Activated naive CD8-positive, alpha-beta T cell treated with anti-CD3 and anti-CD28 coated beads, Interleukin-2, amount 10 ng/mL, durations not matched to agents 7 days and 5 days (primary cell): ENCODE data around the gene SLC25A48. TPM values are rescaled to one million over a fixed set of nuclear protein-coding genes. Genes with fewer than 3 reads are reported as not detected.
A peak's percentile ranks its signal among the peaks of the same experiment; 100 is the strongest.

Experiments
- ATAC-seq: fragments of 150-1000 bp; cut with Tn5 transposase; one replicate; pipeline ENCODE4 v1.10.0; 2021; ENCODE audit warnings: low read depth, moderate library complexity
- POLR2A ChIA-PET: fragments of 350-600 bp; sonication (Branson Sonifier 250); formaldehyde crosslinking; loops from one replicate; lab custom pipeline; 2021; ENCODE audit warnings: antibody characterized with exemption; lab: Charles Lee
- DNase-seq: peaks from one replicate; pipeline ENCODE4 v3.0.0; 2021
- H3K27ac Mint-ChIP-seq: one replicate; pipeline ENCODE4 v1.8.0; 2022; ENCODE audit warnings: mild to moderate bottlenecking, mixed read lengths
- H3K27me3 Mint-ChIP-seq: one replicate; pipeline ENCODE4 v1.8.0; 2022; ENCODE audit warnings: mild to moderate bottlenecking, moderate library complexity, mixed read lengths
- H3K36me3 Mint-ChIP-seq: one replicate; pipeline ENCODE4 v1.8.0; 2021; ENCODE audit warnings: mild to moderate bottlenecking, mixed read lengths
- H3K4me1 Mint-ChIP-seq: one replicate; pipeline ENCODE4 v1.8.0; 2021; ENCODE audit warnings: mixed read lengths
- H3K4me3 Mint-ChIP-seq: one replicate; pipeline ENCODE4 v1.8.0; 2022; ENCODE audit warnings: mild to moderate bottlenecking, moderate library complexity, mixed read lengths
- H3K9me3 Mint-ChIP-seq: one replicate; pipeline ENCODE4 v1.8.0; 2021; ENCODE audit warnings: mixed read lengths
- total RNA-seq, 2 experiments: library from RNA; stranded (reverse); gene quantifications; one replicate each; pipeline ENCODE4 v1.2.3, GENCODE V29; 2021

Gene SLC25A48
- total RNA-seq, 2 experiments from 2014 or later, result not detected

DNA sequence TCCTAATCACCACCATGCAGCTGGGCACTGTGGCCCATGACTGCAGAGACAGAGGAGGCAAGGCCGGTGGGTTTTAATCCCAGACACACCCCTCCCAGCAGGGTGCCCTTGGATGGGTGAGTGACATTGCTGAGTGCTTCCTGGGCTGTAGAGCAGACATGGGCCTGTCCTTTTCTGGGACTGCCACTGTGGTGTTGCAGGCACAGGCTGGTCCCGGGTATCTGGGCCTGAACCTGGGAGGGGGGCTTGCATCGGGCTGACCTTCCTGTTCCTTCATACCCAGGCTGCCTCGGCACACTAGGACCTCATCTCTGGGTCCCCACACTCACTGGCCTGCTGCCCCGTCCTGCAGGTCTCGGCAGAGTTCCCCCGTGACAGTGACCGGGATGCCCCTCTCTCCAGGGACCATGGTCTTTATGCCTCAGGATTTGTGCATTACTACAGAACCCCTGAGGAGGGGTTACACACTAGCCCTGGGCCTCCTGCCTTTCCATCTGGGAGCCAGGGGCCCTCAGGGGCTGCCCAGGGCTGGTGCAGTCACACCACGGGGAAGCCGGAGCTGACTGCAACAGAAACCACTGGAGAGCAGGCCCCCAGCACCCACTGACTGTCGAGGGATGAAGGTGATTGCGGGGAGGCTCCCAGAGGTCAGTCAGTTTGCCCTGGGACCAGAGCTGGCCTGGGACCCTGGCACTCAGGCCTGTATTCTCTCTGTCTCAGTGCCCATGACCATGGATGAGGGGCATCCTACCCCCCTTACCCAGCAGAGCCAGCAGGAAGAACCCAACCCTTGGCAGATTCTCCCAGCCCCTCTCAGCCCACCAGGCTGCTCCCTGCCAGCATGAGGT is 8.9 kb upstream of the SLC25A48 start:
- Mint-ChIP-seq H3K4me1 (no peaks in the 10 kb centered on the region), H3K4me3 (no peak overlapping the region), H3K27ac (no peak overlapping the region), H3K9me3 (no peaks in the 10 kb centered on the region), H3K27me3 (no peaks in the 10 kb centered on the region), H3K36me3 (no peaks in the 10 kb centered on the region)
- no peak for DNase-seq
- ATAC-seq, result no peak
- POLR2A ChIA-PET, result no interaction called here

DNA sequence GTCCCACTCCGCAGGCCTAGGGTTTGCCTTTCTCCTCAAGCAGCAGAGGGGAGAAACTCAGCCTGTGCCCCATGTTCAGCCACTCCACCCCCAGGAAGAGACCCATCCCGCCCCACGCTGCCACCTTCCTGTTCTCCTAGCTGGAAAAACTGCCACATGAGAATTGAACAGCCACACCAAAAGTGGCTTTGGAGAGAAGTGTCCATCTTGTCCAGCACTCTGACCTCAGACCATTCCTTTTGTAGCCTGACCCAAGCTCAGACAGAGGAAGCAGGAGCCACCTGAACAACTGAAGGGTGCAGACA is 8.3 kb upstream of the SLC25A48 start:
- POLR2A ChIA-PET, result no interaction called here
- Mint-ChIP-seq H3K4me1 (no peaks in the 10 kb centered on the region), H3K9me3 (no peaks in the 10 kb centered on the region), H3K27ac (no peak overlapping the region), H3K27me3 (no peaks in the 10 kb centered on the region), H3K4me3 (no peak overlapping the region), H3K36me3 (no peaks in the 10 kb centered on the region)
- DNase-seq (no peak), ATAC-seq (no peak)

DNA sequence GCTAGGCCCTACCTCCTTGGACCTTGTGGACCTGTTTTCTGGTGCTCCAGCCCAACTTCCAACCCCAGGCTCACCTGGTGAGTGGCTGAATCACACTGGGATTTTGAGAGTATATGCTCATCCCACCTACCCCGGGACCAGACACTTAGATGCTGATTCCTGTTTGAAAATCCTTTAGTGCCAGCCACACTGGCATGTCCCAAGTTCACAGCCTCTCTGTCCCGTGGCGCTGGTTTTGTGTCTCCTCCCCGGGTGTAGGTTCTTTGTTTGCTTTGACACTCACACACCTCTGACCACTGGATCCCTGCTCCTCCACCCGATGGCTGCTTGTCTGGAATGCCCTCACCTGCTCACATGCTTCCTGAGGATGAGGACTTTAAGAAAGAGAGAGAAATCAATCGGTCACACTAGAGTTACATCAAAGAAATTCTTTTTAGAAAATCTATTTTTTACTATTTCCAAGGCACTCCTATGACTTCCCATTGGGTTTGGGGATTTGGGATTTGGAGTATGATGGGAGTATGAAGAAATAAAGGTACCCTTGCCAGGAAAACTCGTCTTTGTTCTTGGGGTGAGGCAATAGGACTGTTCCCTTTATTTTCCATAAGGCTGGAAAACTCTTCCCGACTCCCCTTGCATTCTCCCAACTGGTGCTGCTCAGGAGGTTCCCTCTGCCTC is 7.3 kb upstream of the SLC25A48 start:
- Mint-ChIP-seq H3K36me3 (no peaks in the 10 kb centered on the region), H3K4me3 (no peak overlapping the region), H3K27ac (no peak overlapping the region), H3K9me3 (no peaks in the 10 kb centered on the region), H3K27me3 (no peaks in the 10 kb centered on the region), H3K4me1 (no peaks in the 10 kb centered on the region)
- ATAC-seq (no peak), DNase-seq (no peak)
- POLR2A ChIA-PET, result interaction anchor here (0.6 kb wide), 1 partner anchor 64 kb away, joined by 4 read pairs; no protein-coding TSS in a partner anchor

DNA sequence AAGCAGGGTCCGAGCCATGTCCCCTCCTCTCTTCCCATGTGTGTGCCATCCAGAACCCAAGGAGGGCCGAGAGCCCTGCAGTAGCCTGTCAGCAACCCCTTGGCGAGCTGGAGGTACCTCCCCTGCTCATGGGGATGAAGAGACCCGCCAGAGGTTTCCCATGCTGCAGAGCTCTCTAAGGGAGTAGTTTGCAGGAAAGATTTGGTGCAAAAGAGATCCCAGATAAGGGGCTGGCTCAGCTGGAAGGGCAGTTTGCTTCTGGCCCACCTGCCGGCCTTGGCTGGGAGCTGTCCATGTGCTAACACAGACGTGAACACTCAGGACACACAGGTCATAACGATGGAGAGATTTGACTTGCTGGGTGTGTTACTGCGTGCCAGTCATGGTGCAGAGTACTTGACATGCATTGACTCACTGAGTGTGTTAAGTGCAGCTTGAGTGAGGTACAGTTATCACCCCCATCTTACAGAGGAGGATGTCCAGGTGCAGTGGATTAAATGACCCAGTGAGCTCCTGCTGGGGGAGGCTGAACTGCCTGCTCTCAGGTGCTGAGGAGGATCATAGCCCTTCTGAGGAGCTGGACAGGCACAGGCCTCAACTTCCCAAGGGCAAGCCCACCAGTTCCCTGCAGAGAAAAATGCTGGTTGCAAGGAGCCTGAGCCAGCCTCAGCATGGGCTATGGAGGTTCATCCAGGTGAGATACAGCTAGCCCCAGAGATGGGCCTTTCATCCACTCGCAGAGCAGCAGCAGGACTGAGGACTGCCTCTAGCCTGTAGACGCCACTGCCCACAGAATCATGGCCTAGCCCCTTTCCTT is 6.3 kb upstream of the SLC25A48 start:
- Mint-ChIP-seq H3K27me3 (no peaks in the 10 kb centered on the region), H3K27ac (no peak overlapping the region), H3K4me3 (no peak overlapping the region), H3K36me3 (no peaks in the 10 kb centered on the region), H3K4me1 (no peaks in the 10 kb centered on the region), H3K9me3 (no peaks in the 10 kb centered on the region)
- DNase-seq (no peak), ATAC-seq (no peak)
- POLR2A ChIA-PET, result interaction anchor here (0.6 kb wide), 1 partner anchor 63 kb away, joined by 4 read pairs; no protein-coding TSS in a partner anchor

DNA sequence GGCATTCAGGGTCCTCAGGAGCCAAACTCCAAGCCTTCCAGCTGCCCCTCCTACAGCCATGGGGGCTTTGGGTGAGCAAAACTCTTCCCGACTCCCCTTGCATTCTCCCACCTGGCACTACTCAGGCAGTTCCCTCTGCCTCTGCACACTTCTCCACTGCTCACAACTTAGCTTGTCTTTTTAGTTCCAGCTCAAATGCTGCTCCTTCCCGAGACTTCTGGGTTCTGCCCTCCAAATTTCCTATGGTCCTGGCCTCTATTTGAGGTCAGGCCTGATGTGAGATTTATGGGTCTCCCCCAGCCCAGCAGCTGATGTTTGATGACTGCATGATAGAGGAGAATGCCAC is 5.7 kb upstream of the SLC25A48 start:
- no peaks in the 10 kb centered on the region for H3K27me3 Mint-ChIP-seq
- H3K4me1 Mint-ChIP-seq, result no peaks in the 10 kb centered on the region
- DNase-seq (no peak), ATAC-seq (no peak)
- POLR2A ChIA-PET, result no interaction called here
- no peak overlapping the region for H3K4me3 Mint-ChIP-seq
- no peak overlapping the region for H3K27ac Mint-ChIP-seq
- H3K9me3 Mint-ChIP-seq, result no peaks in the 10 kb centered on the region
- no peaks in the 10 kb centered on the region for H3K36me3 Mint-ChIP-seq

DNA sequence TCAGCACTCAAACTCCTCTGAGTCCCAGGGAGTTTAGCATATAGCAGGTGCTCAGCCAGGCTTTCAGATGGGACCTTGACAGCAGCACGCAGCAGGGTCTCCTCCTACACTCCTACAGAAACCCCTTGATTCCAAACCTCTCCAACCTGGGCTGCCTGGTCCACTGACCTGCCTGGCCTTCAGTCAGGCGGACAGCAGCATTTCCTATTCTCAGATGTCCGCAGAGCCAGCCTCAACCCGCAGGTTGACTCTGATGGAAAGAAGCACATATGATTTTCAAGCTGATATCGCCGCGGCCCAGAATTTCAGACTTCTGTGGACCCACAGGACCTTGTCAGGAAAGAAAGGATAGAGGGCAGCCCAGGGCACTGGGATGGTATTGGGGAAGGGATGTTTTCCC is 5.3 kb upstream of the SLC25A48 start:
- ATAC-seq, result no peak
- Mint-ChIP-seq H3K27me3 (peaks cover 3% of the 10 kb centered on the region), H3K9me3 (no peaks in the 10 kb centered on the region), H3K4me1 (peaks cover 1% of the 10 kb centered on the region), H3K36me3 (no peaks in the 10 kb centered on the region), H3K27ac (no peak overlapping the region), H3K4me3 (no peak overlapping the region)
- no peak for DNase-seq
- POLR2A ChIA-PET, result no interaction called here

DNA sequence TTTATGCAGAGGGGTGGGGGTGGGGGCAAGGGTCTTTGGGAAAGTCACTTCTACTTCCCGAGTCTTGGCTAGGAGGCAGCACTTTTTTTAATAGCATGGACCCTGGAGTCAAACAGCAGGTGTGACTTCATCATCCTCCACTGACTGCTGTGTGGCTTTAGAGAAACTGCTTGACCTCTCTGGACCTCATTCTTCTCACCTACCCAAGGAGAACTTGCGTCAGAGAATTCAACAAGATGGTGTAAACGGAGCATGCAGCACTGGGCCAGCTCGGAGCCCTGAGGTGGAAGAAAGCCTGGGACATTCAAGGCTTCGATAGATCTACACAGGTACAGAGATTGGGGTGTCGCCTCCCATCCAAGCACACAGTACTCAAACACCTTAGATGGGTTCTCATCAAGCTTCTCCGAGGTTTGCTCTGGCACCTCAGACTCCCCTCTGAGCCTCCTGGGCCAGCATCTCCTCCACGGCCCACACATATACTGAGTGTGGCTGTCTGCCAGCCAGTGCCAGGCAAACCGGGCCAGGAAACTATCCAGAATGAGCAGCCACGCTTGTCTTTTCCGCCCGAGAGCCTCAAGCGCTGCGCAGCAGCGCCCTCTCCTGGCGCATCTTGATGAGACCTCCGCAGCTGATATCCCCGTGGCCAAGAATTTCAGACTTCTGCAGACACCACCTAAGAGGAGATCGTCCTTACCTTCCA is 4.6 kb upstream of the SLC25A48 start:
- Mint-ChIP-seq H3K36me3 (no peaks in the 10 kb centered on the region), H3K9me3 (no peaks in the 10 kb centered on the region), H3K27me3 (peaks cover 8% of the 10 kb centered on the region), H3K4me3 (no peak overlapping the region), H3K27ac (no peak overlapping the region), H3K4me1 (peaks cover 2% of the 10 kb centered on the region)
- POLR2A ChIA-PET, result no interaction called here
- ATAC-seq (peak; percentile 37), DNase-seq (peak; percentile 69)

DNA sequence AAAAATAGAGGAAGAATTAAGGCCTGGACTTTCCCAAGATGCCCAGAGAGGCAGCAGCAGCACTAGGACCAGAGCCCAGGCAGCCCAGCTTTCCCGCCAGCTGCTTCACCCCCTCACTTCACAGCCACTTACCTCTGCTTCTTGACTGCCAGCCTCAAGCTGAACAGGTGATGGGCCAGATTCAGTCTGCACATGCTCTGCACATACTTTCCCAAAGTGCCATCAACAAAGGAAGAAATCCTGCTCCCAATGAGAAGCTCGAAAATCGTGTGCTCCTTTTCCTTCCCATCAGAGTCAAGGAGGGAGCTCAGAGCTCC is 4.1 kb upstream of the SLC25A48 start:
- Mint-ChIP-seq H3K9me3 (no peaks in the 10 kb centered on the region), H3K36me3 (no peaks in the 10 kb centered on the region), H3K27me3 (peaks cover 12% of the 10 kb centered on the region), H3K4me3 (no peak overlapping the region), H3K4me1 (peaks cover 2% of the 10 kb centered on the region), H3K27ac (no peak overlapping the region)
- ATAC-seq (no peak), DNase-seq (no peak)
- POLR2A ChIA-PET, result no interaction called here

DNA sequence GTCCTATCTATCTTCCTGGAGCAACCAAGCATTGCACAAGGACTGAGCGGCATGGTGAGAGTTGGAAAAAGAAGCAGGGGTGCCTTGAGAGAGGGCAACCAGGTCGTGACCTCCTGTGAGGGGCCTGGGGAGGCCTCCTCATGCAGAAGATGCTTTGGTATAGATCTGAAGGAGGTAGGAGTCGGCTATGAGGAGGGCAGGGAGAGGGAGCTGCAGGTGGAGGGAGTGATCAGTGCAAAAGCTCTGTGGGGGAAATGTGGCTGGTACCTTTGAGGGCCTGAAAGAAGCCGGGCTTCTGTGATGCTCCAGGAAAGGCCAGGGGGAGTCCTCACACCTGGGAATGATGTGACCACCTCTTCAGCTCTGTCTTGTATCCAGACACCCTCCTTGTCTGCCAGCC is 3.6 kb upstream of the SLC25A48 start:
- POLR2A ChIA-PET, result no interaction called here

DNA sequence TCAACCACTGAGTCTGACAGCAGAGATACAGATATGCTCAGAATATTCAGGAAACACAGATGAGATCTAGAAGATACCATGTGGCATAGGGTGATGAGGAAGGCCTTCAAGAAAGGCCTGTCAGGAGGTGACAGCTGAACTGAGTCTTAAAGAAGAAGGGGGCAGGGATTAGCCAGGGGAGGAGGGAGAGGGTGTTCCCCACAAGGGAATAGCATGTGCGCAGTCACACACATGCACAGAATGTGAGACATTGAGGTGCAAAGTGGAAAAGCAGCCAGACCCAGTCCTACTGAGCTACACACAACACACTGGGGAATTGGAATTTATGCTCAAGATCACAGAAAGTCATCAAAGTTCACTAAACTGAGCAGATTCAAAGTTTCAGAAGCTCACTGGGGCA is 3.0 kb upstream of the SLC25A48 start:
- H3K4me3 Mint-ChIP-seq, result no peak overlapping the region
- DNase-seq (no peak), ATAC-seq (no peak)
- H3K36me3 Mint-ChIP-seq, result no peaks in the 10 kb centered on the region
- POLR2A ChIA-PET, result no interaction called here
- no peak overlapping the region for H3K27ac Mint-ChIP-seq
- peaks cover 20% of the 10 kb centered on the region for H3K27me3 Mint-ChIP-seq
- H3K9me3 Mint-ChIP-seq, result peaks cover under 1% of the 10 kb centered on the region
- H3K4me1 Mint-ChIP-seq, result peaks cover 2% of the 10 kb centered on the region

More for the DNA sequence above, 3.6 kb upstream of the SLC25A48 start:
- ATAC-seq (no peak), DNase-seq (no peak)
- Mint-ChIP-seq H3K9me3 (no peaks in the 10 kb centered on the region), H3K27ac (no peak overlapping the region), H3K36me3 (no peaks in the 10 kb centered on the region), H3K27me3 (peaks cover 15% of the 10 kb centered on the region), H3K4me3 (no peak overlapping the region), H3K4me1 (peaks cover 2% of the 10 kb centered on the region)

DNA sequence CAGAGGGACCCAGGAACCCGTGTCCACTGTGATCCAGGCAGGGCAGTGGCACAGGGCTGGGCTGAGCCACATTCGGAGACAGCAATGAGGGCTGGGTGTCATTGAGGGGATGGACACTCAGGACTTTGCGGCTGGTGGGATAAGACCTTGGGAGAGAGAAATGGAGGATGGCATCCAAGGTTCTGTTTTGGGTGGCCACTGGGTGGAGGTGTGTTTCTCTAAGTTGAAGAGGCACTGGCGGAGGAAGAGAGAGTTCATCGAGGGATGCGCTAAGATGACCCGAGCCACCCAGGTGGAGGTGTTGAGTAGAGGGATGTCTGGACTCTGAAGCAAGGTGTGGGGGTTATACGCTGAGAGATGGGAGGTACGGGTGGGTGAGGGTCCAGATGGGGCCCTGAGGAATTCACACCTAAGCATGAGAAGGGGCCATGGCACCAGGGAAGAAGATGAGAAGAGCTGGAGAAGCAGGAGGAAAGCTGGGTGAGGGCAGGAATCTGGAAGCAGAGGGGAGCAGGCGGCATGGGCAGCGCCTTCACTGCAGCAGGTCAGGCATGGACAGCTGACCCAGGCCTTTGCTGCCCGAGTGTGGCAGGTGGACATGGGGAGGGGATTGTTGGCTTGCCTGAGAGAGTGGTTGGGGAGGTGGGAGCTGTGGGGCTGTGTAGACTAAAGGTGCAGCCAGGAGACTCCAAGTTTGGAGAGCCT is 2.5 kb upstream of the SLC25A48 start:
- peaks cover 2% of the 10 kb centered on the region for H3K9me3 Mint-ChIP-seq
- DNase-seq (no peak), ATAC-seq (no peak)
- no peak overlapping the region for H3K27ac Mint-ChIP-seq
- H3K36me3 Mint-ChIP-seq, result no peaks in the 10 kb centered on the region
- no peak overlapping the region for H3K4me3 Mint-ChIP-seq
- POLR2A ChIA-PET, result no interaction called here
- peaks cover 2% of the 10 kb centered on the region for H3K4me1 Mint-ChIP-seq
- H3K27me3 Mint-ChIP-seq, result peaks cover 24% of the 10 kb centered on the region

DNA sequence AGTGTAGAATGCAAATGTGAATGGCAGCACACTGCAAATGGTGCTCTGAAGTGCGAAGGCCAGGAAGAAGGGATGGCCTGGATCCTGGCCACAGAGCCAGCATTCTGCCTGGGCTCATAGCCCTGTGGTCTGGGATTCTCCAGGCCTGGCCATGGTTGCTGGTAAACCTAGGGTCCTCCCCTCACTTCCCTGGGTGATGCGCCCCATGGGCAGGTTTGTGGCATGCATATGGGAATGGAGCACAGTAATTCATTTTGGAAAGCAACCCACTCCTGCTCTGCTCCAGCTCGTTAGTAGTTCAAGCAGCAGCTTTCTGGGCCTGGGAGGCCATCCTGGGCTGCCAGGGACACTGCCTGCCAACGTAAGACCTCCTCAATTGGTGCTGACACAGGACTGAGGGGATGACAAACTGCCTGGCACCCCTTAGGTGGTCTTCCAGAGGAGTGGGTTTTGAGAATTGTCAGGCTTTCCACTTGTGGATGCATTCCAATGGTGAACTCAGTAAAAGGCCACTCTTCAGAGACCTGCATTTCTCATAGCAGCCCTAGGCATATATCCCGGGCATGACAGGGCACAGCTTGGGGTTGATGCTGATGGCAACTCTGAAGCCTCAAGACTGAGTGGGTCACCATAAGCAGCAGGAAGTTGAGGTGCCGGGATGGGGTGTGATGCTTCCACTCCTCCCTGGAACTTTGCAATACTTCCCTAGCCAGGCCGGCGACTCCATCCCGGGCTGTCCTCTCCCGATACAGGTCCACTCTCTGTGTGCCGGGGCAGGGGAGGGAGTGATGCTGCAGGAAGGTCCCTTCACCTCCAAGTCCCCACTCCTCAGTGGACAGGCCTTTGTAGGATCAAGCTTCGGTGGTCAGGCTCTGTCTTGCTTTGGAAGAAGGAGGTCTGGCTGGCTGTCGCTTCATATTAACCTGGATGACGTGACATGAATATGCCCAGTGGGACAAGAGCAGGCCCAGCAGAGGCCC is 1.2 kb upstream of the SLC25A48 start:
- peaks cover 2% of the 10 kb centered on the region for H3K4me1 Mint-ChIP-seq
- H3K27me3 Mint-ChIP-seq, result peaks cover 27% of the 10 kb centered on the region
- H3K36me3 Mint-ChIP-seq, result no peaks in the 10 kb centered on the region
- H3K27ac Mint-ChIP-seq, result no peak overlapping the region
- DNase-seq (no peak), ATAC-seq (no peak)
- no peak overlapping the region for H3K4me3 Mint-ChIP-seq
- peaks cover 2% of the 10 kb centered on the region for H3K9me3 Mint-ChIP-seq
- POLR2A ChIA-PET, result no interaction called here
